Upper lobe of left lung (tissue), 6 donors: ENCODE data around the gene NENF. TPM values are rescaled to one million over a fixed set of nuclear protein-coding genes. Genes with fewer than 3 reads are reported as not detected.

ENCODE experiments used
- ATAC-seq, 2 donors: fragments of 200-7000 bp; cut with Tn5 transposase; one replicate each; pipeline ENCODE4 v1.9.1; 2022; ENCODE audit warnings: mild to moderate bottlenecking in 2 of 2, moderate library complexity in 2 of 2; ENCODE audit not compliant: low FRiP score in 2 of 2
- DNase-seq, 2 donors: peaks; one replicate each; pipeline ENCODE4 v3.0.0-alpha.2; 2019 to 2020
- H3K27ac ChIP-seq, 4 donors: fragments of 200-600 bp; sonication (generic); one replicate each; pipeline ENCODE4 v1.5.1; 2016 to 2019
- H3K27me3 ChIP-seq, 4 donors: fragments of 200-600 bp; sonication (generic); one replicate each; pipeline ENCODE4 v1.5.1; 2017 to 2019
- H3K36me3 ChIP-seq, 4 donors: fragments of 200-600 bp; sonication (generic); one replicate each; pipeline ENCODE4 v1.5.1; 2016 to 2019
- H3K4me1 ChIP-seq, 4 donors: fragments of 200-600 bp; sonication (generic); one replicate each; pipeline ENCODE4 v1.5.1; 2018 to 2019
- H3K4me3 ChIP-seq, 4 donors: fragments of 200-600 bp; sonication (generic); one replicate each; pipeline ENCODE4 v1.5.1; 2017 to 2019; ENCODE audit warnings: mild to moderate bottlenecking in 2 of 4, moderate library complexity in 1 of 4
- H3K9me3 ChIP-seq, 4 donors: fragments of 200-600 bp; sonication (generic); one replicate each; pipeline ENCODE4 v1.5.1; 2018 to 2019
- CTCF ChIP-seq, 6 experiments: fragments of 450-650 bp in 4 of 6; fragments of 200-600 bp in 2 of 6; sonication (generic) in 2 of 6; IDR thresholded peaks; one replicate each; pipeline ENCODE4 v1.5.1; 2016 to 2019; ENCODE audit warnings: antibody characterized with exemption in 6 of 6
- EP300 ChIP-seq, 4 donors: sonication (generic); formaldehyde crosslinking; IDR thresholded peaks; one replicate each; pipeline ENCODE4 v1.5.1; 2017; ENCODE audit warnings: antibody characterized with exemption in 4 of 4, control low read depth in 2 of 4
- POLR2A ChIP-seq, 4 donors: fragments of 450-650 bp; IDR thresholded peaks; one replicate each; pipeline ENCODE4 v1.5.1; 2016 to 2017; ENCODE audit warnings: antibody characterized with exemption in 4 of 4, mild to moderate bottlenecking in 2 of 4
- POLR2AphosphoS5 ChIP-seq, 2 donors: sonication (generic); formaldehyde crosslinking; IDR thresholded peaks; one replicate each; pipeline ENCODE4 v1.5.1; 2017; ENCODE audit warnings: antibody characterized with exemption in 2 of 2
- WGBS, 2 donors: methylation state at CpG; one replicate each; pipeline ENCODE4 v1.1.5; 2017 to 2018; 5-methylcytosine and 5-hydroxymethylcytosine counted together
- total RNA-seq, 6 donors: library from RNA; depleted of rRNA in 4 of 6; stranded (reverse); fragments of >200 nt in 4 of 6; gene quantifications; one replicate each; pipeline versions ENCODE4 v1.1.0 to v1.2.1, GENCODE V29; 2016 to 2021
- donor health status: DM: no; HTN: no; CAD: no; lungs with moderate emphysema.
- donor health status: DM: no; HTN: yes; CAD: no; lungs with severe emphysema.

NENF gene
- total RNA-seq, 6 donors from 2014 or later: 21.0 to 67.5 (median 50.1) TPM

- Histone ChIP-seq H3K4me1 (peaks cover 8 to 18% (median 10%) of the 10 kb centered on the region in 4 donors), H3K27me3 (no peaks in the 10 kb centered on the region), H3K36me3 (peaks cover 0 to 12% (median 6%) of the 10 kb centered on the region in 4 donors), H3K9me3 (no peaks in the 10 kb centered on the region), H3K27ac (peak within 1 kb of the TSS; percentile 12 to 84 (median 77)), H3K4me3 (peak within 1 kb of the TSS; percentile 75 to 98 (median 94))
- DNase-seq (peak; percentile 95 to 97), ATAC-seq (peak; percentile 93 to 98)
- TF ChIP-seq CTCF (IDR thresholded peaks at IDR 0.05) (peak in 3 of 6 experiments; percentile 43 to 53 (median 46)), EP300 (IDR thresholded peaks at IDR 0.05) (no peak), POLR2AphosphoS5 (IDR thresholded peaks at IDR 0.05) (peak; percentile 36 to 70), POLR2A (IDR thresholded peaks at IDR 0.05) (peak in 1 of 4 donors; percentile 76)
- 0 to 1% methylated on average over 21 to 69 of the region's 74 CpGs for WGBS, 2 donors
These were observed 18.2 kb upstream of the NENF start, which contains the start of gene PACC1 for GRCh38 chr1:212414328-212415106. TSS of gene PACC1 (minus strand) at chr1:212414886. CDS start at chr1:212414757, 129 bp downstream.

- Histone ChIP-seq H3K27ac (peak overlapping the region; percentile 12 to 84 (median 77)), H3K9me3 (no peaks in the 10 kb centered on the region), H3K27me3 (no peaks in the 10 kb centered on the region), H3K4me3 (peak overlapping the region in 3 of 4 donors; percentile 75 to 97 (median 91)), H3K36me3 (peaks cover 0 to 6% (median 2%) of the 10 kb centered on the region in 4 donors), H3K4me1 (peaks cover 8 to 18% (median 10%) of the 10 kb centered on the region in 4 donors)
- 55 to 61% methylated on average over 11 to 13 of the region's 13 CpGs for WGBS, 2 donors
- peak in 2 of 6 experiments; percentile 4 to 6 for TF ChIP-seq CTCF (IDR thresholded peaks at IDR 0.05)
- TF ChIP-seq POLR2A (IDR thresholded peaks at IDR 0.05): no peak
- TF ChIP-seq POLR2AphosphoS5 (IDR thresholded peaks at IDR 0.05): no peak
- no peak for TF ChIP-seq EP300 (IDR thresholded peaks at IDR 0.05)
- DNase-seq (no peak), ATAC-seq (no peak)
These were observed 17.4 kb upstream of the NENF start for GRCh38 chr1:212415107-212415841.

GRCh38 chr1:212421165-212421564, 11.6 kb upstream of the NENF start:
- 77 to 78% methylated on average over 2 of the region's 2 CpGs for WGBS, 2 donors
- no peaks in the 10 kb centered on the region for H3K36me3 ChIP-seq

GRCh38 chr1:212423879-212424278, 8.8 kb upstream of the NENF start:
- Histone ChIP-seq H3K27ac (no peak overlapping the region), H3K27me3 (no peaks in the 10 kb centered on the region), H3K36me3 (no peaks in the 10 kb centered on the region), H3K4me3 (no peak overlapping the region), H3K9me3 (no peaks in the 10 kb centered on the region), H3K4me1 (no peaks in the 10 kb centered on the region)
- ATAC-seq: no peak
- DNase-seq: no peak
- TF ChIP-seq CTCF (IDR thresholded peaks at IDR 0.05) (no peak), EP300 (IDR thresholded peaks at IDR 0.05) (no peak), POLR2A (IDR thresholded peaks at IDR 0.05) (no peak), POLR2AphosphoS5 (IDR thresholded peaks at IDR 0.05) (no peak)
- 66 to 76% methylated on average over 3 of the region's 3 CpGs for WGBS, 2 donors

More at GRCh38 chr1:212421165-212421564, 11.6 kb upstream of the NENF start:
- H3K4me3 ChIP-seq: no peak overlapping the region
- H3K9me3 ChIP-seq: no peaks in the 10 kb centered on the region
- DNase-seq (no peak), ATAC-seq (no peak)
- no peak overlapping the region for H3K27ac ChIP-seq
- H3K27me3 ChIP-seq: no peaks in the 10 kb centered on the region
- no peaks in the 10 kb centered on the region for H3K4me1 ChIP-seq
- no peak for TF ChIP-seq POLR2A (IDR thresholded peaks at IDR 0.05)
- no peak for TF ChIP-seq EP300 (IDR thresholded peaks at IDR 0.05)
- no peak for TF ChIP-seq CTCF (IDR thresholded peaks at IDR 0.05)
- no peak for TF ChIP-seq POLR2AphosphoS5 (IDR thresholded peaks at IDR 0.05)
